K562 (cell line): Measurements from ENCODE around the gene BCKDK. TPM values are rescaled to one million over a fixed set of nuclear protein-coding genes. Genes with fewer than 3 reads are reported as not detected.

Experiments used
- CBX1 ChIP-seq: sonication (generic); IDR thresholded peaks from 2 replicates; pipeline ENCODE4 v1.6.1; 2016; ENCODE audit warnings: antibody characterized with exemption, low read depth, mild to moderate bottlenecking
- DNMT1 ChIP-seq: fragments of 450-650 bp; IDR thresholded peaks from 2 replicates; pipeline ENCODE4 v1.6.1; 2016; ENCODE audit warnings: antibody characterized with exemption, mild to moderate bottlenecking
- L3MBTL2 ChIP-seq: fragments of 450-650 bp; IDR thresholded peaks from 2 replicates; pipeline ENCODE4 v1.6.1; 2016; ENCODE audit warnings: mild to moderate bottlenecking, moderate library complexity
- LCOR ChIP-seq: sonication (generic); formaldehyde crosslinking; IDR thresholded peaks from 2 replicates; pipeline ENCODE4 v1.8.0; 2022; ENCODE audit warnings: mild to moderate bottlenecking, missing genetic modification reagents
- MGA ChIP-seq: fragments of 450-650 bp; IDR thresholded peaks from 2 replicates; pipeline ENCODE4 v1.6.1; 2016; ENCODE audit warnings: mild to moderate bottlenecking, moderate library complexity
- MYNN ChIP-seq, 2 experiments: sonication (generic); formaldehyde crosslinking in 1 of 2; IDR thresholded peaks; 2 replicates each; pipeline versions ENCODE4 v1.5.0 to v1.6.1; 2016 to 2020; ENCODE audit warnings: antibody characterized with exemption in 1 of 2, missing genetic modification reagents in 1 of 2
- NFXL1 ChIP-seq: fragments of 450-650 bp; formaldehyde crosslinking; IDR thresholded peaks from 2 replicates; pipeline ENCODE4 v1.4.0; 2021; ENCODE audit warnings: mild to moderate bottlenecking
- PREB ChIP-seq: sonication (generic); formaldehyde crosslinking; IDR thresholded peaks from 2 replicates; pipeline ENCODE4 v1.8.1; 2023; ENCODE audit warnings: mild to moderate bottlenecking, missing genetic modification reagents
- SPI1 ChIP-seq: IDR thresholded peaks from 2 replicates; pipeline ENCODE4 v1.6.1; 2011; ENCODE audit warnings: low read depth, low read length, control low read depth, borderline replicate concordance
- YBX1 ChIP-seq: fragments of 450-650 bp; IDR thresholded peaks from 2 replicates; pipeline ENCODE4 v1.7.1; 2016; ENCODE audit warnings: mild to moderate bottlenecking
- ZNF24 ChIP-seq: fragments of 450-650 bp; IDR thresholded peaks from 2 replicates; pipeline ENCODE4 v1.6.1; 2016
- ZNF431 ChIP-seq: sonication (generic); formaldehyde crosslinking; IDR thresholded peaks from 2 replicates; pipeline ENCODE4 v1.8.0; 2022; ENCODE audit warnings: mild to moderate bottlenecking, missing genetic modification reagents
- polyA plus RNA-seq, 8 experiments: library from polyadenylated mRNA; depleted of rRNA in 4 of 8; stranded (reverse) in 5 of 8; unstranded in 3 of 8; fragments of >200 nt; fragmentation: Nextera tagmentation in 2 of 8; fragmentation: Illumina TruSeq in 1 of 8; extraction: Ambion mirVana in 2 of 8; extraction: Trizol in 1 of 8; gene quantifications; 2 replicates each; pipeline versions ENCODE4 v1.2.1 to v1.2.3, GENCODE V29; 2011 to 2014; ENCODE audit warnings: inconsistent platforms in 1 of 8, missing spikeins in 1 of 8
- total RNA-seq, 7 experiments: library from RNA; depleted of rRNA in 6 of 7; stranded (reverse); fragments of >200 nt in 6 of 7; fragmentation: Illumina TruSeq in 2 of 7; extraction: Trizol in 2 of 7; gene quantifications; 2 replicates each; pipeline versions ENCODE4 v1.2.1 to v1.2.3, GENCODE V29; 2011 to 2021; ENCODE audit warnings: low replicate concordance in 1 of 7
- TF ChIP-seq, protein P1 (sequence below): conservative IDR thresholded peaks from 2 replicates; pipeline ENCODE4 v1.6.1; 2011; ENCODE audit warnings: low read depth, mild to moderate bottlenecking, low read length; ENCODE audit not compliant: control insufficient read depth
- TF ChIP-seq, protein P2 (sequence below), 2 experiments: IDR thresholded peaks; 2 replicates each; pipeline ENCODE4 v1.6.1; 2011; ENCODE audit warnings: borderline replicate concordance in 1 of 2, control low read depth in 1 of 2, low read depth in 1 of 2, low read length in 1 of 2, mild to moderate bottlenecking in 1 of 2, mixed read lengths in 1 of 2, moderate library complexity in 1 of 2; ENCODE audit not compliant: insufficient read depth in 1 of 2, insufficient read length in 1 of 2, poor library complexity in 1 of 2, severe bottlenecking in 1 of 2; ENCODE audit errors: extremely low read depth in 1 of 2

The BCKDK gene
- total and polyA plus RNA-seq, 9 of the 15 experiments (the other 6 are each of a cell fraction or from before 2014, with no cell fraction given), result 0.58 to 34.8 (median 13.1) TPM

DNA sequence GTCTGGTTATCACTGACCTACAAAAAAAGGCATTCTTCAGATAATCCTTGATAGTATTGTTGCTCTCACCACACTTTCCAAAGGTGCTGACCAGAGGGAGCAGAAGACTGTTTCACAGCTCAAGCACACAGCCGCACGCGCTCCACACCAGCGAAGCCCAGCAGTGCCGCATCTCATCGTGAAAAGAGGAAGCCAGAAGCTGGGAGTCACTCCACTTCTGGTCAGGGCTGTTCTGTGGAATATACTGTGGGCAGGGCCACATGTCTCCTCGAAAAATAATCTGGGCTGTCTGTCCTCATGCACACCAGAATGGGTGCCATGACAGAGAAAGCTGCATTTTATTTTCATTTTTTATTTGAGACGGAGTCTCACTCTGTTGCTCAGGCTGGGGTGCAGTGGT is 49.0 kb downstream of the BCKDK start (continued):
- TF ChIP-seq MGA, result peak; percentile 91
- TF ChIP-seq, protein P1, sequence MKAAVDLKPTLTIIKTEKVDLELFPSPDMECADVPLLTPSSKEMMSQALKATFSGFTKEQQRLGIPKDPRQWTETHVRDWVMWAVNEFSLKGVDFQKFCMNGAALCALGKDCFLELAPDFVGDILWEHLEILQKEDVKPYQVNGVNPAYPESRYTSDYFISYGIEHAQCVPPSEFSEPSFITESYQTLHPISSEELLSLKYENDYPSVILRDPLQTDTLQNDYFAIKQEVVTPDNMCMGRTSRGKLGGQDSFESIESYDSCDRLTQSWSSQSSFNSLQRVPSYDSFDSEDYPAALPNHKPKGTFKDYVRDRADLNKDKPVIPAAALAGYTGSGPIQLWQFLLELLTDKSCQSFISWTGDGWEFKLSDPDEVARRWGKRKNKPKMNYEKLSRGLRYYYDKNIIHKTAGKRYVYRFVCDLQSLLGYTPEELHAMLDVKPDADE, result no peak
- TF ChIP-seq MYNN (IDR thresholded peaks at IDR 0.05), result no peak
- TF ChIP-seq MYNN (CRISPR knock-in tag; IDR thresholded peaks at IDR 0.05), result no peak
- TF ChIP-seq L3MBTL2, result peak; percentile 97
- no peak for TF ChIP-seq NFXL1 (CRISPR knock-in tag)
- TF ChIP-seq, protein P2, sequence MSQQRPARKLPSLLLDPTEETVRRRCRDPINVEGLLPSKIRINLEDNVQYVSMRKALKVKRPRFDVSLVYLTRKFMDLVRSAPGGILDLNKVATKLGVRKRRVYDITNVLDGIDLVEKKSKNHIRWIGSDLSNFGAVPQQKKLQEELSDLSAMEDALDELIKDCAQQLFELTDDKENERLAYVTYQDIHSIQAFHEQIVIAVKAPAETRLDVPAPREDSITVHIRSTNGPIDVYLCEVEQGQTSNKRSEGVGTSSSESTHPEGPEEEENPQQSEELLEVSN (IDR thresholded peaks at IDR 0.05; ENCODE audit: borderline replicate concordance in 1 of 2, extremely low read depth in 1 of 2, insufficient read depth in 1 of 2, insufficient read length in 1 of 2, low read depth in 1 of 2, low read length in 1 of 2, poor library complexity in 1 of 2, severe bottlenecking in 1 of 2), result peak; percentile 56 to 85
- no peak for TF ChIP-seq CBX1
- peak; percentile 99 for TF ChIP-seq SPI1
- no peak for TF ChIP-seq PREB (CRISPR knock-in tag)
- TF ChIP-seq YBX1, result no peak
- TF ChIP-seq DNMT1, result no peak
- no peak for TF ChIP-seq LCOR (CRISPR knock-in tag)
- no peak for TF ChIP-seq ZNF431 (CRISPR knock-in tag)
- no peak for TF ChIP-seq ZNF24
